VCaP (cell line): ENCODE results near the gene STK35.

ENCODE experiments used
- H3K27ac ChIP-seq: fragments of 450-650 bp; 2 replicates; pipeline ENCODE4 v1.5.1; 2017
- TF ChIP-seq, protein P1 (sequence below): fragments of 450-650 bp; conservative IDR thresholded peaks from 2 replicates; pipeline ENCODE4 v1.5.1; 2017; ENCODE audit warnings: mild to moderate bottlenecking, moderate library complexity

Gene STK35

DNA sequence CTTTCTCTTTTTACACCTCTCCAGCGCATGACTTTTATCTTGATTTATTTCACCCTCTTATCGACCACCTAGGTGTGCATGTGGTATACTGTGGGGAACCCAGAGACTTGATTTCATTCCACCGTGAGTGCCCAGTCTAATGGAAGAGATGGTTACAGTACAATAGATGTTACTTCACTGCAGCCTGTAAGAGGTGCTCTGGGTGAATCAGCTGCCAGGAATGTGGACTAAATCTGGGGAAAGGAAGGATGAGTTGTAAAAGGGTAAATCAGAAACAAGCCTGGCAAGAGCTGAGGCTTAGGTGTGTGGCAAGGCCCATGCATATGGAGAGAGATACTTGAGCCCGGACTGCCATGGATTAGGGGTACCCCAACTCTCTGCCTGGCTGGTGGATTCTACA is 7.4 kb downstream of the STK35 start:
- TF ChIP-seq, protein P1, sequence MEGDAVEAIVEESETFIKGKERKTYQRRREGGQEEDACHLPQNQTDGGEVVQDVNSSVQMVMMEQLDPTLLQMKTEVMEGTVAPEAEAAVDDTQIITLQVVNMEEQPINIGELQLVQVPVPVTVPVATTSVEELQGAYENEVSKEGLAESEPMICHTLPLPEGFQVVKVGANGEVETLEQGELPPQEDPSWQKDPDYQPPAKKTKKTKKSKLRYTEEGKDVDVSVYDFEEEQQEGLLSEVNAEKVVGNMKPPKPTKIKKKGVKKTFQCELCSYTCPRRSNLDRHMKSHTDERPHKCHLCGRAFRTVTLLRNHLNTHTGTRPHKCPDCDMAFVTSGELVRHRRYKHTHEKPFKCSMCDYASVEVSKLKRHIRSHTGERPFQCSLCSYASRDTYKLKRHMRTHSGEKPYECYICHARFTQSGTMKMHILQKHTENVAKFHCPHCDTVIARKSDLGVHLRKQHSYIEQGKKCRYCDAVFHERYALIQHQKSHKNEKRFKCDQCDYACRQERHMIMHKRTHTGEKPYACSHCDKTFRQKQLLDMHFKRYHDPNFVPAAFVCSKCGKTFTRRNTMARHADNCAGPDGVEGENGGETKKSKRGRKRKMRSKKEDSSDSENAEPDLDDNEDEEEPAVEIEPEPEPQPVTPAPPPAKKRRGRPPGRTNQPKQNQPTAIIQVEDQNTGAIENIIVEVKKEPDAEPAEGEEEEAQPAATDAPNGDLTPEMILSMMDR: no peak
- H3K27ac ChIP-seq: no peak overlapping the region

DNA sequence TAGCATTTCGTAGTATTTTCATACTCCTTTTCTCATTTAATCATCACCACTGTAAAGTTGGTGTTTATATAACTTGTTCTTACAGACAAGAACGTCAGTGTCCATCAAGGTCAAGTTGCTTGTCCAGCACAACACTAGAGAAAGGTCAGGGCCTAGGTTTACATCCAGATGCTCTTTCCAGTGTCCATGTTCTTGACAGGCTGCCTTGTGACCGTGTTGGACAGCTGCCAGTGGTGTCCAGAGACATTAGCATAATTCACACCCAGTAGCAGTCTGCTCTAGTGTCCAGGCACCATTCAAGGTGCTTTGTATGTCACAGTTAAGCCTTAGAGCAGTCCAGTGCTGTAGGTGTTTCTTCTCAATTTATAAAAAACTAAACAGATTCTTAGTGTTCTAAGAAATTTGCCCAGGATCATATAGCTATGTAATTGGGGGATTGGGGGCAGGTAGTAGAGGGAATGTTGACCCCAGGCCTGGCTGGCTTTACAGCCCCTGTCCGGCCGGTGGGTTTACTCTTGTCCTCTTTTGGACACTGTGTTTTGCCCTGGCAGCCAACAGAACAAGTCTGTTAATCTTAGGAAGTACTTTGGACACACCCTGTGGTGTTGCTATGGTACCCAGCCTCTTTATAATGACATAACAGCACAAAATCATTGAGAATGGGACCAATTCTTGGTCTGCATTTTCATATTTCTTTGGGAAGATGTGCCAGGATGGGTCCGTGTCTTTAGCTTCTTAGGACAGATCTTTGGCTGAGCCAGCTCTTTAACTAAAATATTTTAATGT is 8.0 kb downstream of the STK35 start:
- no peak overlapping the region for H3K27ac ChIP-seq

DNA sequence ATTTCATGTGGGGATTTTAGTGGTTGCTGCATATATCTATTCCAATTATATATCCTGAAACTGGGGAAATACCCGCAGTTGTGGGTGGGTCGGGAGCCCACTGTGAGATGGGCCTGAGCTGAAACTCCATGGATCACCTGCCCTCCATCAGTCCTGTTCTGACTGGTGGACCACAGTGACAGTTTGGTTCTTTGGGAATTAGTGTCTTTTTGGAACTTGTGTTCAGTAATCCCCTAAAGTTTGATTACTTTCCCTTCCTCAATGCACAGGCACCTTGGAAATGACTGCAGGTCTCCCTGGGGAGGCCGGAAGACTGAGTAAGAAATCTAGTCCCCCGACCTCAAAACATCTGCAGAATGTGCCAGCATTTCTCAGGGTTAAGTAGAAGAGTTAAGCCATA is 11.3 kb downstream of the STK35 start:
- TF ChIP-seq, protein P1: no peak
- peak overlapping the region; percentile 90; the same call in 1 of the 2 replicates for H3K27ac ChIP-seq

More for the DNA sequence above, 8.0 kb downstream of the STK35 start:
- TF ChIP-seq, protein P1: no peak

DNA sequence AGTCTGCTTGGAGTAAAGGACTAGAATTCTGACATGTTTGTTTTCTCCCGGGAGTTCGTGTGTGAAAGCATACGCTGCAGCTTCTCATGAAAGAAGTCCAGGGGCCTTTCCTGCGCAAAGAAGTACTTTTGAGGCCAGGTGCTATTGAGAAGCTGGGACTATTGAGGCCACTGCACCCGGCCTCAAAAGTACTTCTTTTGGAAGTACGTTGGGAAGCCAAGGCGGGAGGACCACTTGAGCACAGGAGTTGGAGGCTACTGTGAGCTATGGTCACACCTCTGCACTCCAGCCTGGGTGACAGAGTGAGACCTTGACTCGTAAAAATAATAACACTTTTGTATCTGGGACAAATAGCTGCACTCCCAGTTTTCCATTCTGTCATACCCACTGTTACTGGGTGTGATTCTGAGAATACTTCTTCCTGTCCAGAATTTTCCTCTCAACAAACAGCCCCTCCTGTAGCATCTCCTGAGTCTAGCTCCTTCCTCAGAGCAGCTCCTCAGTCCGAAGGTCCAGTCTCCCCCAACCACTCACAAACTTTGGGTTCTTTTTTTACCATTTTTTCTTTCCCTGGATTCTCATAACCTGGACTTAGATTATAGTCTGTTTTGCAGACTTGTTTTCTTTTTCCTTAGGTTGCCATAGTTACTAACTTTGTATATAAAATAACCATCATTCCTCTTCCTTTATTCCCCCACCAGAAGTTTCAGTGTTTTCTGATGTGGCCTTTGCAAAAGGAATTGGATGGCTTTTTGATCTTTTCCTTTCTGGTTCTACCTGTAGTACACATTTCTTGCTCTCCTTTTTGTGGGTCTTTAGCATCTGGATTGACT is 12.7 kb downstream of the STK35 start:
- peak overlapping the region; percentile 90 for H3K27ac ChIP-seq
- TF ChIP-seq, protein P1: no peak

DNA sequence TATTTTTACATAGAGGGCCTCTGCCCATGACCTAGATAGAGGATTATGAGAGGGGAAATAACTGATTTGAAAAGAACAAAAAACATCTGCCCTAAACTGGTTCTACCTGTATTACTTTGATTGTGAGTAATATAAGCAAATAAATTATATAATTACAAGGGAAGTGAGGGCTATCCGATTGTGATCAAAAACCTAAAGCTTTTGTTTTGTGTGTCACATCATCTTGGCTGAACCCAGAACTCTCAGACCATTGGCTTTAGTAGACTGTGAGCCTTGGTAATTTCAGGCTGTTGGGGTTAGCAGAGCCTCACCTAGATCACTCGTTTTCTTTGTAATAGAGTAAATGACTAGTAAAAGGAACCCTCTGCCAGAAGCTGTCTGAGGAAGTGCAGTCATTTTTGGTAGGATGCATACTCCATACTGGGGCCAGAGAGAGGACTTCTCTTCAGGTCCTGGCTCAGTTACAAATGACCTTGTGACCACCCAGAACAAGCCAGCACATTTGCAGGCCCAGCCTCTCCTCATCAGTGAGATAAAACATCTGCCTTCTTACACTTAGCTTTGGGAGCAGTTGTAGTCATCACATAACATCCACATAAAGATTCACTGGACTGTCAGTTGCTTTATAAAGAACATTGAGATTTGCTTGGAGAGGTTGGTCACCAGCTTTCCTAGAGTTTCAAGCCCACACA is 13.5 kb downstream of the STK35 start:
- TF ChIP-seq, protein P1: no peak
- peak overlapping the region; percentile 90 for H3K27ac ChIP-seq

DNA sequence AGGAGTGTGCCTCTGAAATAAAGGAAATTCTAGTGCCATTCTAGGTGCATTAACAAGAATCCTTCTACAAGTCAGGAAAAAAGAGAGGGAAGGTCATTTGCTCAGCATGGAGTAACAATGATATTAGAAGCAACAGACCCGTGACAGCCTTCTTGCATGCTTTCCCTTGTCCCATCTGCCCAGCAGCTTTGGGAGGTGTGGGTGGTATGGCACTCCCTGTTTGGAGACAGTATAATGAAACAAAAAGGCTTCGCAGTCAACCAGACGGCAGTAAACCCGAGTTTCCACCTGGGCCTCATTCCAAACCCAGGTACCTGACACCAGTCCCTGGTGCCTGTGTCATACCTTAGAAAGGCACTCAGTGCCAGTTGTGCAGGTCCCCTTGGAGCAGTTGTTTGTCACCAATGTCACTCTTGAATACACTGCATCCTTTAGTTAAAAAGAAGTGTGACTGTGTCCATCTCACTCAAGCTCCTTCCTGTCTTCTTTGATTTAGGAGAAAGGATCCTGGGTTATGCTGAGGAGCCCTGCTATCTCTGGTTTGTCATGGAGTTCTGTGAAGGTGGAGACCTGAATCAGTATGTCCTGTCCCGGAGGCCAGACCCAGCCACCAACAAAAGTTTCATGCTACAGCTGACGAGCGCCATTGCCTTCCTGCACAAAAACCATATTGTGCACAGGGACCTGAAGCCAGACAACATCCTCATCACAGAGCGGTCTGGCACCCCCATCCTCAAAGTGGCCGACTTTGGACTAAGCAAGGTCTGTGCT is 14.7 kb downstream of the STK35 start:
- TF ChIP-seq, protein P1: no peak
- H3K27ac ChIP-seq: peak overlapping the region; percentile 90
